GM18507 (cell line): ENCODE data around the gene MAPK8IP3.

Experiments
- DNase-seq: peaks from one replicate; pipeline ENCODE4 v3.0.0; 2011; ENCODE audit warnings: low read depth; ENCODE audit not compliant: insufficient read length; ENCODE audit errors: extremely low spot score
- FAIRE-seq: peaks from 2 replicates; lab custom pipeline; 2011; peaks lifted over from hg19 to GRCh38; lab: Jason Lieb, UNC

Gene MAPK8IP3

GRCh38 chr16:1779741-1780676 lies 74.0 kb downstream of the MAPK8IP3 start:
- no peak for DNase-seq
- FAIRE-seq = no peak

DNA sequence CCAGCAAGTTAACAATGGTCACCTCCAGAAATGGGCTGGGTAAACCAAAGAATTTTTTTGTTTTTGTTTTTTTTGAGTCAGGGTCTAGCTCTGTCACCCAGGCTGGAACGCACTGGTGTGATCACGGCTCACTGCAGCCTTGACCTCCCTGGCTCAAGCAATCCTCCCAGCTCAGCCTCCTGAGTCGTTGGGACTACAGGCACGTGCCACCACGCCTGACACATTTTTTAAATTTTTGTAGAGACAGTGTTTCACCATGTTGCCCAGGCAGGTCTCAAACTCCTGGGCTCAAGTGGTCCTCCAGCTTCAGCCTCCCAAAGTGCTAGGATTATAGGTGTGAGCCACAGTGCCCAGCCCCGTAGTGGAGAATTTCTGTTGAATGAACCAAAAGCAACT lies 74.7 kb downstream of the MAPK8IP3 start:
- no peak for FAIRE-seq

DNA sequence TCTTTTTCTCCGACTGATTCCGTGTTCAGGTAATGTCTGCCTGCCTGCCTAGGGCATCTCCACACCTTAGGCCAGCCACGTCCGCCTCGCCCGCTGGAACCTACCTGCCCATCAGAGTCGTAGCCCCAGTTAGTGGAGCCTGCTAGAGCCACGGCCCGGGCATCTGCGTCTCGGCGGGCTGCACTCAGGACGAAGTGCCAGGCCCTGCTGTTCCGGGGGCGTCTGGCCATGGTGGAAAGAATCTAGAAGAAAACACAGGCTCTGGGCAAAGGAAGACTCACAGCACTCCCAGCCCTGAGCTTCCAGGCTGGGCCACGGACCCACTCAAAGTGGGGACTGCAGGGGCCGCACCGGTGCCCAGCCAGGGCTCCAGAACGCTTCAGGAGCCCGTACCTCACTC lies 75.3 kb downstream of the MAPK8IP3 start:
- no peak for FAIRE-seq
- no peak for DNase-seq

More for the DNA sequence above, 74.7 kb downstream of the MAPK8IP3 start:
- DNase-seq = no peak

DNA sequence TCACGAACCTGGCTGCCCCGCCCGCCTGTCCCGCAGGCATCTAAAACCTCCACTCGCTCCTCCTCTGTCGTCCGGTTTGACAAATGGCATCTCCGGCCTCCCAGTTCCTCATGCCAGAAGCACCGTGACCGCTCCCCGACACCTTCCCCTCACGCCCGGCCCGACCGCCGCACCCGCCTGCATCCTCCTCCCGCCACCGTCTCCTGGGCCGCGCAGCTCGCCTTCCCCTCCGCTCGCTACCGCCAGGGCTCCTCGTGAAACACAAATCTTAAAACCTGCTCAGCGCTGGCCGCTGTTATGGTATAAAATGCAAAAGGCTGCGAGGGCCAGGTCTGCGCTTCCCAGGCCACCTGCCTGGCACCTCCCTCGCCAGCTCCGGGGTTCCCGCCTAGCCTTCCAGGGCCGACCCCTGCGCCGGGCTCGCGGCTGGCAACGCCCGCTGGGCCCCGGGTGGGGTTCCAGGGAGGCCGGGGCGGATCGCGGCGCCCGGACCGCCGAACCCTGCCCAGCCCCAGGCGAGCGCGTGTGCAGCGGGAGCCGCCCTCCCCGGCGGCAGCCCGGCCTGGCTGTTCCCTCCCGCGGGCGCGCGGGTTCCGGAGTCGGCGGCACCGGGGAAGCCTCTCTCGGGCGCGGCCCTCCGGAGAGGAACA lies 75.9 kb downstream of the MAPK8IP3 start:
- no peak for DNase-seq
- FAIRE-seq = no peak

DNA sequence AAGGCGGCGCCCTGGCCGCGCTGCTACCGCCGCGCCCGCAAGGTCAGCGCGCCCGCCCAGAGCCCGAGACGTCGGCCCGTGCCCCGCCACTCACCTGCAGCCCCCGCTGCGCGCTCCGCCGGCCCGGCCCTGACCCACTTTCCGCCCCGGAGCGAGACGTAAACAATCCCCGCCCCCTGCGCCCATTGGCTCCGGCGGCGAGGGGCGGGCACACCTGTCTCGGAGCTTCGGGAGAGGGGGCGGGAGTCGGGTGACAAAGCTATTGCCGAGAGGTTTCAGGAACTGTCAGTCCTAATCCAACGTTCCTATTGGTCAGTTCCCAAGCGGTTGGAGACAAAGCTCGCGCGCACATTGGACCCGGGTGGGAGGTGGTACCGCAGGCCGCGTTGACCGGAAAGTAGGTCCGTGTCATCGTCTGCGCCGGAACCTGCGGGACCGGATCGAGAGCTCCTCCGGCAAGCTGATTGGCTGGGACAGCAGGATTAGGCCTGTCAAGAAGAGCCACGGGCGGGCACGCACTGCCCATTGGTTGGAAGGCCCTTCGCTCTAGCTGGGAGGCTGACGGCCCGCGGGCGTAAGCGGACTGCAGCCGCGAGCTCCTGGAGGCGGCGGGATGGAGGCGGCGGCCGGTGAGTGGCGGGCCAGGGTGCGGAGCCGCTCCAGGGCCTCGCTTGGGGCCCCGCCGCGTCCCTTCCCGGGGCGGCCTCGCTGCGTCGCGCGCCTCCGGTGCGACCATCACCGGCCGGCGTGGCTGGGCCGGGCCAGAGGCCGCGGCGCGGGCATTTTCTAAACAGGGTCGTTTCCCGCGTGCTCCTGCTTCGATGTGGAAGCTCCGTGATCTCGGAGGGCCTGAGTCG lies 76.6 kb downstream of the MAPK8IP3 start, which contains the start of the genes NUBP2 and SPSB3:
TSS of gene NUBP2 (plus strand) at position 553 of the 857 bp plus-strand sequence. CDS start at position 614, 61 bp downstream.
TSS of gene SPSB3 (minus strand) at position 164 of the 857 bp plus-strand sequence. CDS start 1,088 bp downstream, outside the sequence.
- FAIRE-seq (peak; percentile 100), DNase-seq (peak; percentile 95)

DNA sequence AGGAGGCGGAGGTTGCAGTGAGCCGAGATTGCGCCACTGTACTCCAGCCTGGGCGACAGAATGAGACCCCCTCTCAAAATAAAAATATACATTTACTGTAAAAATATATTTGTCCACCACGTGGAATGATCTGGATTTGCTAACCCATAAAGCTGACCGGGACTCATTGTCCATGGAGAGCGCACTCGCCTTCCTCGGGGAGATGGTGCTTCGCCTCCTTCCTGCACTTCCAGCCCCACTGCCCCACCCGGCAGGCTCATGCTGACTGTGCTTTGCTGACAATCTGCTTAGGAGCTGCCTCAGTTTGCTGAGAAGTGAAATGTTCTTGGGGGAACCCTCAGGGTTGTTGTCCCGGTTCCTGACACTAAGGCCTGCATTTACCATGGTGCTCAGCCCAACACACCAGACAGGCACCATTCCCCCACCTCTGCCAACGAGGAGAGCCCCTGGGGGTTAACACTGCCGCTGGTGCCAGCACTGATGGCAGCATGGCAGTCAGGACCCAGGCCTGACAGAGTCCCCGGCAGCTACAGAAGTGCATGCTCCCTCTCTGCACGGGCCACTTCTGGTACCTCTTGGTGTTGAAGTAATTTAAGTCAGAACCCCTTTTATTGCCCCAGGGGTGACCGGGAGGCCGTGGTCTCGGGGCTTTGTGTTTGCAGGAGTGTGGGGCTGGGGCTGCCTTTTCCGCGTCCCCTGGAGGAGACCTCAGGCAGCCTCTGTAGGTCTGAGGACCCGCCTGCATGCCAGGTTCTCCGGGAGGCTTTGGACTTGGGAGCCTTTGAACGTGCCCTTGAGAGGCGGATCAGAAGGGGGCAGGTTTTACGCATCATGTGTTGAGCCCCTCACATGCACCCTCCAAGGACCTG lies 79.2 kb downstream of the MAPK8IP3 start:
- DNase-seq = no peak
- FAIRE-seq = no peak

- FAIRE-seq (no peak), DNase-seq (no peak)
Observed at GRCh38 chr16:1785846-1786170, 79.8 kb downstream of the MAPK8IP3 start.

GRCh38 chr16:1786242-1787055 lies 80.5 kb downstream of the MAPK8IP3 start:
- DNase-seq = no peak
- no peak for FAIRE-seq

DNA sequence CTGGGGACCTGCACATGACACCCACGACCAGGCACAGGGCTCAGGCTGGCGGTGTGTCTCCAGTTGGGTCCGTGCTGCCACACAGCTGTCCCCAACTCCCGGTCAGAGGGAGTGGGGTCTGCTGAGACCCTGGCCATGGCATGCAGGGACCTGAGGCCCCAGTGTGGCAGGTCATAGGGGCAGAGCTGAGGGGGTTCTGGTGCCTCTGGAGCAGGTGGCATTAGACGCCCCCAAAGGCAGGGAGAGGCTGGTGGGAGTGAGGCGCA lies 81.0 kb downstream of the MAPK8IP3 start:
- DNase-seq = no peak
- no peak for FAIRE-seq

DNA sequence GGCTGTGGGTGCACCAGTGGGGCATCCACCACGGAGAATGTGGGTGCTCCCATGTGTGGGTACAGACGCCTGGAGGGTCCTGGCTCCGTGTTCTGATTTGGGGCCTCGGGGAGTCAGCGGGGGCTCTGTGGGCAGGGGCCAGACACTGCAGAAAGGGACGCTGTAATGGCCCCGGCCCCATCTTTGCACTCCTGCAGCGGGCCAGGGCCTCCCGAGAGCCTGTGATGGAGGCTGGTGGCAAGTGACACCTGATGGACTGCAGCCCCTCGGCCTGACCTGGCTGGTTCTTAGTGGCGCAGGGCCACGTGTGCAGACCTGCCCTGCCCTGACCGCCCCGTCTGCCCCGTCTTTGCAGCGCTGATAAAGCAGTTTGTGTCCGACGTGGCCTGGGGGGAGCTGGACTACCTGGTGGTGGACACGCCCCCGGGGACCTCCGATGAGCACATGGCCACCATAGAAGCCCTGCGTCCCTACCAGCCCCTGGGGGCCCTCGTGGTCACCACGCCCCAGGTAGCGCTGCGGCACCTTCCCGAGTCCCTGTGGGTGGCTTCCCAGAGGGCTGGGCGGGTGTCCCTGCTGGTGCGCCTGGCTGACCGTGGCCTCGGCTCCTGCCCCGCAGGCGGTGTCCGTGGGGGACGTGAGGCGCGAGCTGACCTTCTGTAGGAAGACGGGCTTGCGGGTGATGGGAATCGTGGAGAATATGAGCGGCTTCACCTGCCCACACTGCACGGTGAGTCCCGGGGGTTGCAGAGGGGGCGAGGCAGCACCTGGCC lies 81.5 kb downstream of the MAPK8IP3 start:
- DNase-seq = no peak
- no peak for FAIRE-seq

- no peak for FAIRE-seq
- DNase-seq = no peak
Observed at GRCh38 chr16:1788095-1788707, 82.2 kb downstream of the MAPK8IP3 start.

DNA sequence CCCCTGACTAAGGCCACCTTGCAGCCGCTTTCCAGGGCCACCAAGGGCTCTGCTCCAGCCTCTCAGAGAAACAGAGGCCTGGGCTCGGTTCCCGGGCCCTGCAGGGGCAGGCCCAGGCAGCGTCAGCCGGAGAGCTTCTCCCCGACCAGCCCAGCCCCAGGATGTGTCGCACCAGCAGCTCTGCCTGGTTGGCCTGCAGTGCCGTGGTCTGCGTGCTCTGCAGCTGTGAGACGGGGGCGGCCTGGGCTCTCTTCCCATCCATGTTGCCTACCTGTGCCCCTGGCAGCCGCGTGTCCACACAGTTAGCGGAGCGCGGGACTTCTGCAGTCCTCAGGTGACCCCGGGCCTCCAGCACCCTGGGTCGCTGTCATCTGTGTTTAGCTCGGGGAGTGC lies 82.7 kb downstream of the MAPK8IP3 start:
- FAIRE-seq = no peak
- DNase-seq = no peak

GRCh38 chr16:1789643-1790045 lies 83.6 kb downstream of the MAPK8IP3 start:
- DNase-seq (no peak), FAIRE-seq (no peak)

- FAIRE-seq (no peak), DNase-seq (no peak)
Observed at GRCh38 chr16:1790261-1790610, 84.2 kb downstream of the MAPK8IP3 start.

DNA sequence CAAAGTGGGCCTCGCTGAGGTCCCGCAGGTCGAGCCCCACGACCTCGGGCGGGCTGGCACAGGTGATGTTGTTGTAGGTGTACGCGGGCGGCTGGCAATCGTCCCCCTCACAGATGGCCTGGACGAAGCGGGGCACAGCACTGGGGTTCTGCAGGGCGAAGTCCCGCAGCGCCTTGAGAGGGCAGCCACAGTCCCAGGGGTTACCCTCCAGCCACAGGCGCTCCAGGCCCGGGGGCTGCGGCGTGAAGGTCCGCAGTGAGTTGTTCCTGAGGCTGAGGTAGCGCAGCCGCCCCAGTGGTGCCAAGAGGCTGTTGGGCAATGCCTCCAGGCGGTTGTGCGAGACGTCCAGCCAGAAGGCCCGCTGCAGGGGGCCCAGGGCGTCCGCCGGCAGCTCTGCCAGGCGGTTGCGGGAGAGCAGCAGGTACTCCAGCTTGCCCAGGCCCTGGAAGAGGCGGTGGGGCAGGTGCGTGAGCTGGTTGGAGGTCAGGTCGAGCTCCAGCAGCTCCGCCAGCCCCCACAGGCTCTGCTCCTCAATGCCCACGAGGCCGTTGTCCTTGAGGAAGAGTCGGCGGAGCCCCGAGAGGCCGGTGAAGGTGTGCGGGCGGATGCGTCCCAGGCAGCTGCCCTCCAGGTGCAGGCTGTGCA lies 84.7 kb downstream of the MAPK8IP3 start:
- no peak for FAIRE-seq

DNA sequence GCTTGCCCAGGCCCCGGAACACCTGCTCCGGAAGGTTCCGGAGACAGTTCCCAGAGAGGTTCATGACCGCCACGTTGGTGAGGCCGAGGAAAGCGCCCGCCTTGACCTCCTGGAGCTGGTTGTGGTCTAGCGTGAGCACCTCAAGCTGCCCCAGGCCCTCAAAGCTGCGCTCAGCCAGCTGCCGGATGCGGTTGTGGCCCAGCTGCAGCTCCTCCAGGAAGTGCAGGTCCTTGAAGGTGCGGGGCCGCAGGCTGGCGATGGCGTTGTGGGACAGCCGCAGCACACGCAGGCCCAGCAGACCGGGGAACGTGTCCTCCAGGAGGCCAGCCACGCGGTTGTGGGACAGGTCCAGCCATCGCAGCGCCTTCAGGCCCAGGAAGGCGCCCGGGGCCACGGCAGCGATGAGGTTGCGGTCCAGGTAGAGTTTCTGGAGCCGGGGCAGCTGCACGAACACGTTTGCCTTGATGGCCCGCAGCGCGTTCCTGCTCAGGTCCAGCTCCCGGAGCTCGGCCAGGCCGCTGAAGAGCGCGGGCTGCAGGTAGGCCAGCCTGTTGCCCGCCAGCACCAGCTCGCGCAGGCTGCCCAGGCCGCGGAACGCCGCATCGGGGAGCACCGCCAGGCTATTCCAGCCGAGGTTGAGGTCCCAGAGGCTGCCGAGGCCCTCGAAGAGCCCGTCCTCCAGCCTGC lies 85.4 kb downstream of the MAPK8IP3 start:
- no peak for DNase-seq

More for the DNA sequence above, 84.7 kb downstream of the MAPK8IP3 start:
- no peak for DNase-seq

More for the DNA sequence above, 85.4 kb downstream of the MAPK8IP3 start:
- no peak for FAIRE-seq
